ENCODE data around the gene RNF220. TPM values are rescaled to one million over a fixed set of nuclear protein-coding genes. Genes with fewer than 3 reads are reported as not detected.

RNF220 gene
- total RNA-seq, 4 donors from 2014 or later: 53.5 to 112 (median 61.9) TPM

- no peak for TF ChIP-seq CTCF (IDR thresholded peaks at IDR 0.05; ENCODE audit: low read depth)
Observed at GRCh38 chr1:44508397-44508745, 103.3 kb downstream of the RNF220 start.

- TF ChIP-seq CTCF (IDR thresholded peaks at IDR 0.05; ENCODE audit: low read depth): no peak
Observed at GRCh38 chr1:44511363-44511762, 106.3 kb downstream of the RNF220 start.

- no peak for TF ChIP-seq CTCF (IDR thresholded peaks at IDR 0.05; ENCODE audit: low read depth)
Observed at GRCh38 chr1:44511769-44512168, 106.7 kb downstream of the RNF220 start.

DNA sequence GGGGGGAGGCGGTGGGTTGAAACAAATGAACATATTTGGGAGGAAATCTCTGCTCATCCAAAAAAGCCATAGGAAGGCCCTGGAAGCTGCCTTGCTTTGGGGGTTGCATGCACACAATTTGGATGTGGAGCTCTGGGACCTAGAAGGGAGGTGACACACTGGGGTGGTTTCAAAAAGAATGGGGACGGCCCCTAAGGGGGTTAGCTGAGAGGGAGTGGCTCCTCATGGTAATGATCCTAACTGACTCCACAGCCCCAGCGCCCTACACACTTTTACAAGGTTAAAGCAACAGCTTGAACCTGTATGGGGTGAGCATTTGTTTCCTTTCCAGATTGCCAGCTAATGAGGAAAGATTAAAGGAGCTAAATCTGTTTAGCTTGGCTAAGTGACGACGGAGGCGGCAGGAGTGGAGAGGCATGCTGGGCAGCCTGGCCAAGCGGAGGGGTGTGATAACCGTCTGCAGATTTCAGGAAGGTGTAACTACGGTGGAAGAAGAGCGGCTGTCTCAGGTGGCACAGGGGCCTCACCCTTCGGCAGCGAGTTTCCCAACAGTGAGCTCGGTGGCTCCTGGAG lies 107.3 kb downstream of the RNF220 start:
- no peak for TF ChIP-seq CTCF (IDR thresholded peaks at IDR 0.05; ENCODE audit: low read depth)

DNA sequence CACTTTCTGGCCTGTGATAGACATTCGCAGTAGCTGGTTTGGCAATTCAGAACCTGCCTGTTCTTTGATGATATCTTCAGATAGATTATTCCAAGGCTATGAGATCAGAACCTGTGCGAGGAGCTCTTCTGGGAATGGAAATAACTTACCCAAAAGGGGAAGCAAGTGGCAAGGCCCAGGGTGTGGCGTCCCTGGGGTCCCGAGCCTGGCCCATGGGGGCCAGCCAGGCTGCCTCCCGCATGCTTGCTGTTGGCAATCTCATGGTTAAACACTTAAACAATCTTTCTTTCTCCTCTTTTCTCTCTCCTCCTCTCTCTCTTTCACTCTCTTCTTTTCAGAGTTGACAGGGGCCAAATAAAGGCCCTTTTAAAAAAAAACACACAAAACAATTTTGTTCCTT lies 108.1 kb downstream of the RNF220 start:
- TF ChIP-seq CTCF (IDR thresholded peaks at IDR 0.05; ENCODE audit: low read depth): no peak

GRCh38 chr1:44514673-44515072 lies 109.6 kb downstream of the RNF220 start:
- TF ChIP-seq CTCF (IDR thresholded peaks at IDR 0.05; ENCODE audit: low read depth): no peak

DNA sequence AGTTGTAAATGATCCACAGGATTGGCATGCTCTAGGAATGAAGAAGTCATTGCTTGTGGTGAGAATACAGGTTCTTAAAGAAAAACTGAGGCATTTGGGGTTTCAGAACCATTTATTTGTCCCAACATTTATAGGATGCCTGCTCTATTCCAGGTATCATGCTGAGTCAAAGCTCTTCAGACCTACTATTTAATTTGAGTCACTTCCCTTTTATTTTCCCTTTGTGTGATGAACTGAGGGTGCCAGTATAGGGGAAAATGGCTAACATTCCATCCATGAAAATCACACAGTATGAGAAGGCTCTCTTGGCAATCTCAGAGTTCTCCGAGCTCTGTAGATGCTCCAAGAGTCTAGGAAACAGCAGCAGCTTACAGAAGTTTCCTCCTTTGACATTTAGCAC lies 110.4 kb downstream of the RNF220 start:
- TF ChIP-seq CTCF (IDR thresholded peaks at IDR 0.05; ENCODE audit: low read depth): no peak
